A549 (cell line): Measurements from ENCODE around the gene CCR2.

Experiments used
- CBX8 ChIP-seq: fragments of 200-600 bp; sonication (generic); IDR thresholded peaks from 2 replicates; pipeline ENCODE4 v1.6.1; 2016
- EP300 ChIP-seq, 2 experiments: fragments of >200 bp; sonication (Bioruptor Twin); formaldehyde crosslinking; IDR thresholded peaks; 2 replicates in 1 of 2; 3 replicates in 1 of 2; pipeline ENCODE4 v1.6.1; 2016 to 2017
- FOSL2 ChIP-seq, 2 experiments: fragments of 450-650 bp in 1 of 2; fragments of >200 bp in 1 of 2; sonication (Bioruptor Twin) in 1 of 2; formaldehyde crosslinking; IDR thresholded peaks; 2 replicates each; pipeline versions ENCODE4 v1.5.0 to v1.6.1; 2016 to 2020; ENCODE audit warnings: mild to moderate bottlenecking in 1 of 2, moderate library complexity in 1 of 2
- JUN ChIP-seq, 2 experiments: fragments of >200 bp; sonication (Bioruptor Twin); formaldehyde crosslinking; IDR thresholded peaks; 2 replicates in 1 of 2; 3 replicates in 1 of 2; pipeline ENCODE4 v1.6.1; 2016 to 2017
- MAFK ChIP-seq: fragments of 450-650 bp; IDR thresholded peaks from 2 replicates; pipeline ENCODE4 v1.6.1; 2014; ENCODE audit not compliant: partially characterized antibody
- MYC ChIP-seq: IDR thresholded peaks from 2 replicates; pipeline ENCODE4 v1.6.1; 2012; ENCODE audit warnings: mild to moderate bottlenecking, inconsistent platforms, low read length, improper control_type of control experiment, borderline replicate concordance
- POLR2A ChIP-seq: IDR thresholded peaks from 2 replicates; pipeline ENCODE4 v1.6.1; 2012; ENCODE audit warnings: mild to moderate bottlenecking, low read length
- RAD21 ChIP-seq, 2 experiments: fragments of >200 bp in 1 of 2; sonication (Bioruptor Twin) in 1 of 2; formaldehyde crosslinking in 1 of 2; IDR thresholded peaks in 1 of 2; conservative IDR thresholded peaks in 1 of 2; 2 replicates in 1 of 2; 3 replicates in 1 of 2; pipeline ENCODE4 v1.6.1; 2012 to 2018; ENCODE audit warnings: inconsistent platforms in 1 of 2
- RARB ChIP-seq: fragments of 250-450 bp; sonication (Bioruptor Pico); IDR thresholded peaks from 2 replicates; pipeline ENCODE4 v1.8.0; 2021; ENCODE audit warnings: mild to moderate bottlenecking, moderate library complexity
- RCOR1 ChIP-seq: fragments of 150-350 bp; IDR thresholded peaks from 2 replicates; pipeline ENCODE4 v1.6.1; 2014; ENCODE audit warnings: antibody characterized with exemption, low read length, low read depth
- TF ChIP-seq, protein P1 (sequence below): fragments of >200 bp; sonication (Bioruptor Twin); formaldehyde crosslinking; IDR thresholded peaks from 3 replicates; pipeline ENCODE4 v1.5.1; 2016
- TF ChIP-seq, protein P2 (sequence below): IDR thresholded peaks from 2 replicates; pipeline ENCODE4 v1.6.1; 2012

DNA sequence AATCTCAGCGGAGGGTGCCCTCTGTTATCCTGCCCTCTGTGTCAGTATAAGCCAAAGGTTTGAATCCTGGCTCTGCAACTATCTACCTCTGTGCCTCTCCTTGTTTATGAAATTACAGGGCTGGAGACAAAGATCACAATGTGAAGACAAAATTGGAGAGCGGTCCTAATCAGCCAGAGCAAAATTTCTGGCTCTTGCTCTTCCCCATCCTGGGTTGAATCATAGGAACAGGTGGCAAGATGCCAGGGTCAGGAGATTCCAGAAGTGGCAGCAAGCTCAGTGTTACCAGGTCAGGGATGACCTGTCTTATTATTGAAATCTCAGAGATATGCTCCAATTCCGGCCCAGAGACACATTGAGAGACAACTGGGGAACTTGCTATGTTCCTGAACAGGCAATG is 2.3 kb upstream of the CCR2 start:
- TF ChIP-seq, protein P1, sequence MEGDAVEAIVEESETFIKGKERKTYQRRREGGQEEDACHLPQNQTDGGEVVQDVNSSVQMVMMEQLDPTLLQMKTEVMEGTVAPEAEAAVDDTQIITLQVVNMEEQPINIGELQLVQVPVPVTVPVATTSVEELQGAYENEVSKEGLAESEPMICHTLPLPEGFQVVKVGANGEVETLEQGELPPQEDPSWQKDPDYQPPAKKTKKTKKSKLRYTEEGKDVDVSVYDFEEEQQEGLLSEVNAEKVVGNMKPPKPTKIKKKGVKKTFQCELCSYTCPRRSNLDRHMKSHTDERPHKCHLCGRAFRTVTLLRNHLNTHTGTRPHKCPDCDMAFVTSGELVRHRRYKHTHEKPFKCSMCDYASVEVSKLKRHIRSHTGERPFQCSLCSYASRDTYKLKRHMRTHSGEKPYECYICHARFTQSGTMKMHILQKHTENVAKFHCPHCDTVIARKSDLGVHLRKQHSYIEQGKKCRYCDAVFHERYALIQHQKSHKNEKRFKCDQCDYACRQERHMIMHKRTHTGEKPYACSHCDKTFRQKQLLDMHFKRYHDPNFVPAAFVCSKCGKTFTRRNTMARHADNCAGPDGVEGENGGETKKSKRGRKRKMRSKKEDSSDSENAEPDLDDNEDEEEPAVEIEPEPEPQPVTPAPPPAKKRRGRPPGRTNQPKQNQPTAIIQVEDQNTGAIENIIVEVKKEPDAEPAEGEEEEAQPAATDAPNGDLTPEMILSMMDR: no peak
- no peak for TF ChIP-seq EP300 (IDR thresholded peaks at IDR 0.05)
- no peak for TF ChIP-seq RCOR1
- TF ChIP-seq POLR2A: no peak
- TF ChIP-seq RARB (CRISPR knock-in tag): no peak
- TF ChIP-seq JUN (IDR thresholded peaks at IDR 0.05): no peak
- no peak for TF ChIP-seq RAD21 (conservative IDR thresholded peaks at IDR 0.05 in 1 of 2, IDR thresholded peaks at IDR 0.05 in 1 of 2)
- TF ChIP-seq CBX8: no peak
- no peak for TF ChIP-seq MAFK
- TF ChIP-seq FOSL2 (IDR thresholded peaks at IDR 0.05): no peak
- no peak for TF ChIP-seq FOSL2 (CRISPR knock-in tag; IDR thresholded peaks at IDR 0.05)
- TF ChIP-seq, protein P2, sequence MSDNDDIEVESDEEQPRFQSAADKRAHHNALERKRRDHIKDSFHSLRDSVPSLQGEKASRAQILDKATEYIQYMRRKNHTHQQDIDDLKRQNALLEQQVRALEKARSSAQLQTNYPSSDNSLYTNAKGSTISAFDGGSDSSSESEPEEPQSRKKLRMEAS: no peak
- no peak for TF ChIP-seq MYC
